ENCODE measurements around the gene EARS2.

EARS2 gene

GRCh38 chr16:23515881-23516280, 41.3 kb downstream of the EARS2 start:
- TF ChIP-seq EP300 (IDR thresholded peaks at IDR 0.05; ENCODE audit: borderline replicate concordance) = no peak
- no peak for TF ChIP-seq YY1 (IDR thresholded peaks at IDR 0.05; ENCODE audit: low read depth)
- no peak for TF ChIP-seq NFIC (IDR thresholded peaks at IDR 0.05)
- TF ChIP-seq USF1 (IDR thresholded peaks at IDR 0.05) = no peak
- TF ChIP-seq TCF12 (IDR thresholded peaks at IDR 0.05; ENCODE audit: low read depth) = no peak
- TF ChIP-seq EGR1 (IDR thresholded peaks at IDR 0.05) = no peak
- TF ChIP-seq TEAD4 (IDR thresholded peaks at IDR 0.05) = no peak
- no peak for TF ChIP-seq TAF1 (IDR thresholded peaks at IDR 0.05; ENCODE audit: low read depth)
- TF ChIP-seq CREB1 (IDR thresholded peaks at IDR 0.05; ENCODE audit: low read depth) = no peak
- no peak for TF ChIP-seq MAX (IDR thresholded peaks at IDR 0.05)
- TF ChIP-seq CEBPB (IDR thresholded peaks at IDR 0.05) = no peak
- no peak for TF ChIP-seq REST (IDR thresholded peaks at IDR 0.05; ENCODE audit: low read depth)
- TF ChIP-seq ZBTB7A (IDR thresholded peaks at IDR 0.05; ENCODE audit: low read depth) = no peak
- no peak for TF ChIP-seq RAD21 (IDR thresholded peaks at IDR 0.05; ENCODE audit: low read depth)
- no peak for TF ChIP-seq FOXM1 (IDR thresholded peaks at IDR 0.05; ENCODE audit: borderline replicate concordance, low read depth)

GRCh38 chr16:23514381-23515152, 42.6 kb downstream of the EARS2 start:
- no peak for TF ChIP-seq YY1 (IDR thresholded peaks at IDR 0.05; ENCODE audit: low read depth)
- TF ChIP-seq EP300 (IDR thresholded peaks at IDR 0.05; ENCODE audit: borderline replicate concordance) = no peak
- no peak for TF ChIP-seq TEAD4 (IDR thresholded peaks at IDR 0.05)

GRCh38 chr16:23512168-23512695, 44.9 kb downstream of the EARS2 start:
- no peak for TF ChIP-seq CEBPB (IDR thresholded peaks at IDR 0.05)
- no peak for TF ChIP-seq NFIC (IDR thresholded peaks at IDR 0.05)
- no peak for TF ChIP-seq CREB1 (IDR thresholded peaks at IDR 0.05; ENCODE audit: low read depth)
- no peak for TF ChIP-seq RAD21 (IDR thresholded peaks at IDR 0.05; ENCODE audit: low read depth)
- no peak for TF ChIP-seq FOXM1 (IDR thresholded peaks at IDR 0.05; ENCODE audit: borderline replicate concordance, low read depth)
- no peak for TF ChIP-seq TCF12 (IDR thresholded peaks at IDR 0.05; ENCODE audit: low read depth)
- TF ChIP-seq USF1 (IDR thresholded peaks at IDR 0.05) = no peak
- no peak for TF ChIP-seq ZBTB7A (IDR thresholded peaks at IDR 0.05; ENCODE audit: low read depth)

GRCh38 chr16:23511731-23512130, 45.4 kb downstream of the EARS2 start:
- no peak for TF ChIP-seq TEAD4 (IDR thresholded peaks at IDR 0.05)
- TF ChIP-seq MAX (IDR thresholded peaks at IDR 0.05) = no peak
- no peak for TF ChIP-seq EP300 (IDR thresholded peaks at IDR 0.05; ENCODE audit: borderline replicate concordance)
- TF ChIP-seq TCF12 (IDR thresholded peaks at IDR 0.05; ENCODE audit: low read depth) = no peak
- TF ChIP-seq YY1 (IDR thresholded peaks at IDR 0.05; ENCODE audit: low read depth) = no peak
- TF ChIP-seq REST (IDR thresholded peaks at IDR 0.05; ENCODE audit: low read depth) = no peak
- no peak for TF ChIP-seq ZBTB7A (IDR thresholded peaks at IDR 0.05; ENCODE audit: low read depth)
- TF ChIP-seq TAF1 (IDR thresholded peaks at IDR 0.05; ENCODE audit: low read depth) = no peak
- TF ChIP-seq NFIC (IDR thresholded peaks at IDR 0.05) = no peak
- TF ChIP-seq USF1 (IDR thresholded peaks at IDR 0.05) = no peak
- TF ChIP-seq EGR1 (IDR thresholded peaks at IDR 0.05) = no peak
- TF ChIP-seq RAD21 (IDR thresholded peaks at IDR 0.05; ENCODE audit: low read depth) = no peak

GRCh38 chr16:23510164-23510914, 46.8 kb downstream of the EARS2 start, which contains the start of gene GGA2:
Gene GGA2, minus strand, starts transcription at chr16:23510494. Its CDS starts 83 bp downstream, at chr16:23510411.
- TF ChIP-seq TEAD4 (IDR thresholded peaks at IDR 0.05) = no peak
- no peak; the same call in 1 of the 2 replicates for TF ChIP-seq EP300 (IDR thresholded peaks at IDR 0.05; ENCODE audit: borderline replicate concordance)
- TF ChIP-seq RAD21 (IDR thresholded peaks at IDR 0.05; ENCODE audit: low read depth) = no peak
- TF ChIP-seq CREB1 (IDR thresholded peaks at IDR 0.05; ENCODE audit: low read depth) = no peak
- no peak for TF ChIP-seq FOXM1 (IDR thresholded peaks at IDR 0.05; ENCODE audit: borderline replicate concordance, low read depth)
- peak; percentile 58; the same call in 1 of the 2 replicates for TF ChIP-seq TAF1 (IDR thresholded peaks at IDR 0.05; ENCODE audit: low read depth)
- TF ChIP-seq CEBPB (IDR thresholded peaks at IDR 0.05) = no peak
- peak; percentile 57; the same call in 1 of the 2 replicates for TF ChIP-seq ZBTB7A (IDR thresholded peaks at IDR 0.05; ENCODE audit: low read depth)
- peak; percentile 51; the same call in 1 of the 2 replicates for TF ChIP-seq NFIC (IDR thresholded peaks at IDR 0.05)
- no peak for TF ChIP-seq TCF12 (IDR thresholded peaks at IDR 0.05; ENCODE audit: low read depth)
- peak; percentile 85 for TF ChIP-seq MAX (IDR thresholded peaks at IDR 0.05)
- peak; percentile 77 for TF ChIP-seq YY1 (IDR thresholded peaks at IDR 0.05; ENCODE audit: low read depth)
- peak; percentile 97 for TF ChIP-seq USF1 (IDR thresholded peaks at IDR 0.05)
- TF ChIP-seq REST (IDR thresholded peaks at IDR 0.05; ENCODE audit: low read depth) = no peak
- no peak for TF ChIP-seq EGR1 (IDR thresholded peaks at IDR 0.05)

All from Ishikawa (cell line).